ENCODE results near the gene TAGAP.

DNA sequence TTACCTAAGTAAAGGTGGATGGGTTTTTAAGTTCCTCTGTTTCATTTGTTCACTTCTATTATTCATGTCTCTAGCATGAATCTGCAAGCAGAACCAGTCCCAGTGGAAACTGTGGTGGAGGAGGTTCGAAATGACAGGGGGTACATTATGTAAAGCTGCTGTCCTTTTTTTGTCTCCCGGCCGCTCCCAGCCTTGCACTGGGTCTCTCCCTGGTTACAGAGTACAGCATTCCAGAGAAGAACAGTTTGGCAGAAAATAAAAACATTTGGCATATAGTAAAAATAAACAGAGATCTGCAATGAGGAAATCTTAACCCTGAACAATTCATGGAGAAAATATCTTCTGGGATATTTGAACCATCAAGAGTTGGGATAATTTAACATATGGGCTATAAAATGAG is 34.6 kb upstream of the TAGAP start:
- TF ChIP-seq, protein P1, sequence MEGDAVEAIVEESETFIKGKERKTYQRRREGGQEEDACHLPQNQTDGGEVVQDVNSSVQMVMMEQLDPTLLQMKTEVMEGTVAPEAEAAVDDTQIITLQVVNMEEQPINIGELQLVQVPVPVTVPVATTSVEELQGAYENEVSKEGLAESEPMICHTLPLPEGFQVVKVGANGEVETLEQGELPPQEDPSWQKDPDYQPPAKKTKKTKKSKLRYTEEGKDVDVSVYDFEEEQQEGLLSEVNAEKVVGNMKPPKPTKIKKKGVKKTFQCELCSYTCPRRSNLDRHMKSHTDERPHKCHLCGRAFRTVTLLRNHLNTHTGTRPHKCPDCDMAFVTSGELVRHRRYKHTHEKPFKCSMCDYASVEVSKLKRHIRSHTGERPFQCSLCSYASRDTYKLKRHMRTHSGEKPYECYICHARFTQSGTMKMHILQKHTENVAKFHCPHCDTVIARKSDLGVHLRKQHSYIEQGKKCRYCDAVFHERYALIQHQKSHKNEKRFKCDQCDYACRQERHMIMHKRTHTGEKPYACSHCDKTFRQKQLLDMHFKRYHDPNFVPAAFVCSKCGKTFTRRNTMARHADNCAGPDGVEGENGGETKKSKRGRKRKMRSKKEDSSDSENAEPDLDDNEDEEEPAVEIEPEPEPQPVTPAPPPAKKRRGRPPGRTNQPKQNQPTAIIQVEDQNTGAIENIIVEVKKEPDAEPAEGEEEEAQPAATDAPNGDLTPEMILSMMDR (IDR thresholded peaks at IDR 0.05): no peak
- TF ChIP-seq POLR2A (IDR thresholded peaks at IDR 0.05): no peak
